ENCODE results near the gene IRAG1. TPM values are rescaled to one million over a fixed set of nuclear protein-coding genes. Genes with fewer than 3 reads are reported as not detected.

IRAG1 gene
- total and polyA plus RNA-seq, 2 of the 13 experiments (the other 11 are each of a cell fraction or from before 2014, with no cell fraction given): 0.13 to 0.20 TPM

- no peak for TF ChIP-seq ZNF138 (CRISPR knock-in tag; IDR thresholded peaks at IDR 0.05; ENCODE audit: low read depth)
- TF ChIP-seq PHF8 (CRISPR knock-in tag; IDR thresholded peaks at IDR 0.05): no peak
- TF ChIP-seq, protein P1, sequence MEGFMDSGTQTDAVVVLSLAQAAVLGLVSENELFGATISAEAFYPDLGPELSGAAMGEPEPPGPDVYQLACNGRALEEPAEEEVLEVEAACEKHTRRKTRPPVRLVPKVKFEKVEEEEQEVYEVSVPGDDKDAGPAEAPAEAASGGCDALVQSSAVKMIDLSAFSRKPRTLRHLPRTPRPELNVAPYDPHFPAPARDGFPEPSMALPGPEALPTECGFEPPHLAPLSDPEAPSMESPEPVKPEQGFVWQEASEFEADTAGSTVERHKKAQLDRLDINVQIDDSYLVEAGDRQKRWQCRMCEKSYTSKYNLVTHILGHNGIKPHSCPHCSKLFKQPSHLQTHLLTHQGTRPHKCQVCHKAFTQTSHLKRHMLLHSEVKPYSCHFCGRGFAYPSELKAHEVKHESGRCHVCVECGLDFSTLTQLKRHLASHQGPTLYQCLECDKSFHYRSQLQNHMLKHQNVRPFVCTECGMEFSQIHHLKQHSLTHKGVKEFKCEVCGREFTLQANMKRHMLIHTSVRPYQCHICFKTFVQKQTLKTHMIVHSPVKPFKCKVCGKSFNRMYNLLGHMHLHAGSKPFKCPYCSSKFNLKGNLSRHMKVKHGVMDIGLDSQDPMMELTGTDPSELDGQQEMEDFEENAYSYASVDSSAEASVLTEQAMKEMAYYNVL (CRISPR knock-in tag; IDR thresholded peaks at IDR 0.05; ENCODE audit: borderline replicate concordance): no peak
- TF ChIP-seq TRIM24 (CRISPR knock-in tag; IDR thresholded peaks at IDR 0.05): no peak
These were observed 13.9 kb downstream of the IRAG1 start (continued) for GRCh38 chr11:10679644-10680043.

GRCh38 chr11:10678101-10678500, 15.5 kb downstream of the IRAG1 start:
- Histone ChIP-seq H3K9ac (ENCODE audit: insufficient read depth, low read depth, low read length) (no peak overlapping the region), H2AFZ (ENCODE audit: low read length) (no peak overlapping the region), H3K27ac (ENCODE audit: extremely low read length, insufficient read depth, low read length) (no peak overlapping the region), H3K79me2 (ENCODE audit: insufficient read depth, low read length) (no peaks in the 10 kb centered on the region), H3K4me3 (replicated peaks in 1 of 3; ENCODE audit: insufficient read depth in 1 of 3, low read depth in 2 of 3, low read length in 3 of 3) (no peak overlapping the region), H3K27me3 (ENCODE audit: control insufficient read depth in 1 of 2, insufficient read depth in 2 of 2, low read length in 2 of 2) (peaks cover 2 to 33% of the 10 kb centered on the region in 2 experiments; a peak in 3 of 5 replicates), H3K36me3 (replicated peaks in 1 of 2; ENCODE audit: control insufficient read depth in 1 of 2, insufficient read depth in 2 of 2, low read length in 2 of 2) (no peaks in the 10 kb centered on the region), H3K4me1 (ENCODE audit: insufficient read depth, low read length) (no peaks in the 10 kb centered on the region), H4K20me1 (ENCODE audit: insufficient read depth, low read length) (no peaks in the 10 kb centered on the region), H3K4me2 (ENCODE audit: low read depth, low read length) (no peak overlapping the region), H3K9me3 (ENCODE audit: low read length) (no peaks in the 10 kb centered on the region)
- ChIA-PET CTCF (ENCODE audit: low intra/inter-chr PET ratio, low total read pairs) (no interaction called here), POLR2A (no interaction called here)
- intact Hi-C loops (cut with micrococcal nuclease; ENCODE audit: unreplicated experiment) (no loop called here), in situ Hi-C loops (cut with HindIII; ENCODE audit: extremely low pct_ligation_motif_present, low pct_unique_long_range_greater_than_20kb) (no loop called here)
- WGBS (ENCODE audit: low lambda C conversion rate): 18% methylated on average over 5 of the region's 5 CpGs
- BruUV-seq (replicated peaks): no TSS peak
- DNase-seq (ENCODE audit: low spot score) (no peak), ATAC-seq (no peak), FAIRE-seq (no peak)
- no peak for TF ChIP-seq SMARCC2 (IDR thresholded peaks at IDR 0.05)
- no peak for TF ChIP-seq ADNP (CRISPR knock-in tag; IDR thresholded peaks at IDR 0.05)
- TF ChIP-seq NONO (IDR thresholded peaks at IDR 0.05): no peak
- TF ChIP-seq NONO (CRISPR knock-in tag; conservative IDR thresholded peaks at IDR 0.05): no peak
- no peak for TF ChIP-seq ZNF761 (CRISPR knock-in tag; conservative IDR thresholded peaks at IDR 0.05)
- no peak for TF ChIP-seq CREB1 (IDR thresholded peaks at IDR 0.05)
- no peak for TF ChIP-seq CREB1 (CRISPR knock-in tag; IDR thresholded peaks at IDR 0.05)
- TF ChIP-seq EED (CRISPR knock-in tag; IDR thresholded peaks at IDR 0.05): no peak
- no peak for TF ChIP-seq WIZ (CRISPR knock-in tag; IDR thresholded peaks at IDR 0.05)
- TF ChIP-seq ZNF7 (CRISPR knock-in tag; IDR thresholded peaks at IDR 0.05): no peak
- TF ChIP-seq, protein P2, sequence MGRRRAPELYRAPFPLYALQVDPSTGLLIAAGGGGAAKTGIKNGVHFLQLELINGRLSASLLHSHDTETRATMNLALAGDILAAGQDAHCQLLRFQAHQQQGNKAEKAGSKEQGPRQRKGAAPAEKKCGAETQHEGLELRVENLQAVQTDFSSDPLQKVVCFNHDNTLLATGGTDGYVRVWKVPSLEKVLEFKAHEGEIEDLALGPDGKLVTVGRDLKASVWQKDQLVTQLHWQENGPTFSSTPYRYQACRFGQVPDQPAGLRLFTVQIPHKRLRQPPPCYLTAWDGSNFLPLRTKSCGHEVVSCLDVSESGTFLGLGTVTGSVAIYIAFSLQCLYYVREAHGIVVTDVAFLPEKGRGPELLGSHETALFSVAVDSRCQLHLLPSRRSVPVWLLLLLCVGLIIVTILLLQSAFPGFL (CRISPR knock-in tag; IDR thresholded peaks at IDR 0.05): no peak
- TF ChIP-seq KLF11 (CRISPR knock-in tag; IDR thresholded peaks at IDR 0.05): no peak
- TF ChIP-seq, protein P3, sequence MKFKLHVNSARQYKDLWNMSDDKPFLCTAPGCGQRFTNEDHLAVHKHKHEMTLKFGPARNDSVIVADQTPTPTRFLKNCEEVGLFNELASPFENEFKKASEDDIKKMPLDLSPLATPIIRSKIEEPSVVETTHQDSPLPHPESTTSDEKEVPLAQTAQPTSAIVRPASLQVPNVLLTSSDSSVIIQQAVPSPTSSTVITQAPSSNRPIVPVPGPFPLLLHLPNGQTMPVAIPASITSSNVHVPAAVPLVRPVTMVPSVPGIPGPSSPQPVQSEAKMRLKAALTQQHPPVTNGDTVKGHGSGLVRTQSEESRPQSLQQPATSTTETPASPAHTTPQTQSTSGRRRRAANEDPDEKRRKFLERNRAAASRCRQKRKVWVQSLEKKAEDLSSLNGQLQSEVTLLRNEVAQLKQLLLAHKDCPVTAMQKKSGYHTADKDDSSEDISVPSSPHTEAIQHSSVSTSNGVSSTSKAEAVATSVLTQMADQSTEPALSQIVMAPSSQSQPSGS (CRISPR knock-in tag; IDR thresholded peaks at IDR 0.05): no peak
- no peak for TF ChIP-seq ZNF878 (CRISPR knock-in tag; IDR thresholded peaks at IDR 0.05)
- no peak for TF ChIP-seq NFATC3 (CRISPR knock-in tag; IDR thresholded peaks at IDR 0.05)
- no peak for TF ChIP-seq HNRNPK (IDR thresholded peaks at IDR 0.05; ENCODE audit: low read depth, low read length, poor library complexity, severe bottlenecking)
